ENCODE data around the gene CBFA2T2.
A peak's percentile ranks its signal among the peaks of the same experiment; 100 is the strongest.
"Not testable (repeated sequence)": the region's sequence is repeated elsewhere in the genome, so short reads cannot be mapped to it uniquely, and the experiment has no call there.

The CBFA2T2 gene

DNA sequence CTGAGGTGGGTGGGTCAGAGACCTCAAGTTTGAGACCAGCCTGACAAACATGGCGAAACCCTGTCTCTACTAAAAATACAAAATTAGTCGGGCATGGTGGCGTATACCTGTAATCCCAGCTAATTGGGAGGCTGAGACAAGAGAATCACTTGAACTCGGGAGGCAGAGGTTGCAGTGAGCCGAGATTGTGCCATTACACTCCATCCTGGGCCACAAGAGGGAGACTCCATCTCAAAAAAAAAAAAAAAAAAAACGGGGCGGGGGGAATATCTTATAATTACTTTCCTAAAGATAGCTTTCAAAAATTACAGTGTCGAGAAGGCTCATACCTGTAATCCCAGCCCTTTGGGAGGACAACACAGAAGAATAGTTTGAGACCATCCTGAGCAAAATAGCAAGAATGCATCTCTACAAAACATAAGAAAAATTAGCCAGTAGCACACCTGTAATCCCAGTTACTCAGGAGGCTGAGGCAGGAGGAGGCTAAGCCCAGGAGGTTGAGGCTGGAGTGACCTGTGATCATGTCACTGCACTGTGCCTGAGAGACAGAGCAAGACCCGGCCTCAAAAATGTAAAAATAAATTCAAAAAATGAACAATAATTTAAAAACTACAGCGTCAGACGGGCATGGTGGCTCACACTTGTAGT lies 25.8 kb downstream of the CBFA2T2 start:
- Mint-ChIP-seq H3K36me3 (peaks cover 1% of the 10 kb centered on the region), H3K4me3 (no peak overlapping the region), H3K27ac (no peak overlapping the region), H3K4me1 (peaks cover 30% of the 10 kb centered on the region), H3K9me3 (no peaks in the 10 kb centered on the region), H3K27me3 (no peaks in the 10 kb centered on the region)

DNA sequence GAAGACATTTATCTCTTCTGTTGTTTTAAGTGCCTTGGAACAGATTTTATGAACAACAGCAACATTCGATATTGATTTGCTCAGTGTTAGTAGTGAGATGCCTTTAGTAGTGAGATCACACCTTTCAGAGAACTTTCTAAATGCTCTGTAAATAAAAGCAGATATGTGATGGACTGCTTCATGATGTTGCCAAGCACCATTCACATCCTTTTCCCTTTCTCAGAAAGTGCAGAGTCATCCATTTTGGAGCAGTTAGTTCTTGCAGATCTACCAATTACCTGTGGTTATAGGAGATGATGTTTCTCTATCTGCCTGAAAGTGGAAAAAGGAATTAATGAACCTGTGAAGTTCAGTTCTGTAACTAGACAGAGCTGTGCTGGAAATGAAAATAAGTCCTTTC lies 27.0 kb downstream of the CBFA2T2 start:
- Mint-ChIP-seq H3K4me3 (no peak overlapping the region), H3K27me3 (no peaks in the 10 kb centered on the region), H3K36me3 (peaks cover 1% of the 10 kb centered on the region), H3K4me1 (peaks cover 35% of the 10 kb centered on the region), H3K9me3 (no peaks in the 10 kb centered on the region), H3K27ac (no peak overlapping the region)

GRCh38 chr20:33518071-33518470 lies 28.2 kb downstream of the CBFA2T2 start:
- H3K9me3 Mint-ChIP-seq: no peaks in the 10 kb centered on the region
- peaks cover 38% of the 10 kb centered on the region for H3K4me1 Mint-ChIP-seq
- H3K36me3 Mint-ChIP-seq: peaks cover 1% of the 10 kb centered on the region
- H3K4me3 Mint-ChIP-seq: no peak overlapping the region
- no peak overlapping the region for H3K27ac Mint-ChIP-seq
- H3K27me3 Mint-ChIP-seq: no peaks in the 10 kb centered on the region

DNA sequence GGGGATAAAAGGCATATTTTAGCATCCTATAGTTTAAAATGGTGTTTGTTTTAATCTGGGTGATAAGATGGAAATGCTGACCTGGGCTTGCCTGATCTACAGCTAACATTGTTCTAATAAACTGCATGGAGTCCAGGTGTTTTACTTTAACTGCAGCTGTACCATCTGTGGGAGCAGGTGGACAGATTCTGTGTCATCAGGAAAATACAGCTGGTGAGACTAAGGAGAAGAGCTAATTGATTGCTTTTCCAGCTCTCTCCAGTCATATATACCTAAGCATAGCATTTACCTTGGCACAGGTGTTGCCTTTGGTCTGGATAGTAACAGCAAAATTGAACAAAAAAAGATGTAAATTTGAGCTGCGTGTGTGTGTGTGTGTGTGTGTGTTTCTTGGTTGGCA lies 31.6 kb downstream of the CBFA2T2 start:
- H3K4me3 Mint-ChIP-seq: no peak overlapping the region
- H3K4me1 Mint-ChIP-seq: peaks cover 33% of the 10 kb centered on the region
- H3K9me3 Mint-ChIP-seq: no peaks in the 10 kb centered on the region
- H3K27me3 Mint-ChIP-seq: no peaks in the 10 kb centered on the region
- peak overlapping the region; percentile 2 for H3K27ac Mint-ChIP-seq
- H3K36me3 Mint-ChIP-seq: peaks cover 4% of the 10 kb centered on the region

DNA sequence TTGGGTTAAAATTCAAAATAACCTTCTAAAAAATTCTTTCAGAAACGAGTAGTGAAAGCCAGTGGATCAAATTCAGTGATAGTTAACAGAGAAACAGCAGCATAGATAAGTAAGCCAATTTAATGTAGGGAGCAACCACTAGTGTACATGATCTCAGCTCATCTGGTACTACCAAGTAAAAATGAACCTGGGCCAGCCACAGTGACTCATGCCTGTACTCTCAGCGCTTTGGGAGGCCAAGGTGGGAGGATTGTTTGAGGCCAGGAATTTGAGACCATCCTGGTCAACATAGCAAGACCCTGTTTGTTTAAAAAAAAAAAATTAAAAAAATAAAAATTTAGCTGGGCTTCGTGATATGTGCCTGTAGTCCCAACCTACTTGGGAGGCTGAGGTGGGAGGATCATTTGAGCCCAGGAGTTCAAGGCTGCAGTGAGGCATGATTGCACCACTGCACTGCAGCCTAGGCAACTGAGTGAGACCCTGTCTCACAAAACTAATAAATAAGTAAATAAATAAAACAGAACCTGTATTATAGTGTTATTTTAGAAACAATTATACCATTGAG lies 32.4 kb downstream of the CBFA2T2 start:
- Mint-ChIP-seq H3K27me3 (no peaks in the 10 kb centered on the region), H3K27ac (no peak overlapping the region), H3K4me3 (no peak overlapping the region), H3K9me3 (no peaks in the 10 kb centered on the region), H3K36me3 (peaks cover 4% of the 10 kb centered on the region), H3K4me1 (peaks cover 25% of the 10 kb centered on the region)

DNA sequence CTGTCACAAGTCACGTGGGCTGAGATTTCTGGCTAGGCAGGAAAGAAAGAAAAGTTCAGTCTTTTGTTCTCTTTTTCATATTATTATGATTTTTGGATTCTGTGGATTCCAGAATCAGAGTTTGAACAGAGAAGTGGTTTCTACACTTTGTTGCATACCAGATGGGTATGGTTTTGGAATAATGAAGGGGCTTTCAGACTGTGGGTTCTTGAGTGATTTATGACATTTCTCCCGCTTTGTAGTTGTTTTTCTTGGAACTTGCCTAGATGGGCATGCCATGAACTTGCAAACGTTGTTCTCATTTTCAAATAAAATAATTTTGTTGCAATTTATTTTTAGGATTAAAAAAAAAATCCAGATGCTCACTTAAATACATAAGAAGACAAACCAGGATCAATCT lies 34.4 kb downstream of the CBFA2T2 start:
- no peak overlapping the region for H3K4me3 Mint-ChIP-seq
- H3K36me3 Mint-ChIP-seq: peaks cover 4% of the 10 kb centered on the region
- peaks cover 31% of the 10 kb centered on the region for H3K4me1 Mint-ChIP-seq
- no peaks in the 10 kb centered on the region for H3K27me3 Mint-ChIP-seq
- no peaks in the 10 kb centered on the region for H3K9me3 Mint-ChIP-seq
- H3K27ac Mint-ChIP-seq: no peak overlapping the region

DNA sequence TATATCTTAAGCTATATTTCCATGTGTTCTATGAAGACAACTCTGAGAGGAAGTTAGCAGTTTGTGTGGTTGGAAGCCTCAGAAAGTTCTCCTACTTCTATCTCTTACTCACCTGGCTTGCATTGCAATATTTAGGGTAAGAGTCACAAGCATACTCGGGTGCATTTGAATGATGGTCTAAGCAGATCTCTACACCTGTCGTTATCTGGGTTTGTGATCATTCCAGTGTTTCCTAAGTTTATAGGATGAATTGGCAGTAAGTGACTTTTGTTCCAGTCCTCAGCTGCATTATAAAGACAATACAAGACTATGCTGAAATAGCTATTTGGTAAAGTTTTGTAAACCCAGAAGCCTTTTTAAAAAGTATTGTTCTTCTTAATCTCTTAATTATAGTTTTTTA lies 36.9 kb downstream of the CBFA2T2 start:
- Mint-ChIP-seq H3K27ac (no peak overlapping the region), H3K4me3 (no peak overlapping the region), H3K9me3 (no peaks in the 10 kb centered on the region), H3K4me1 (peaks cover 29% of the 10 kb centered on the region), H3K27me3 (no peaks in the 10 kb centered on the region), H3K36me3 (peaks cover 4% of the 10 kb centered on the region)

DNA sequence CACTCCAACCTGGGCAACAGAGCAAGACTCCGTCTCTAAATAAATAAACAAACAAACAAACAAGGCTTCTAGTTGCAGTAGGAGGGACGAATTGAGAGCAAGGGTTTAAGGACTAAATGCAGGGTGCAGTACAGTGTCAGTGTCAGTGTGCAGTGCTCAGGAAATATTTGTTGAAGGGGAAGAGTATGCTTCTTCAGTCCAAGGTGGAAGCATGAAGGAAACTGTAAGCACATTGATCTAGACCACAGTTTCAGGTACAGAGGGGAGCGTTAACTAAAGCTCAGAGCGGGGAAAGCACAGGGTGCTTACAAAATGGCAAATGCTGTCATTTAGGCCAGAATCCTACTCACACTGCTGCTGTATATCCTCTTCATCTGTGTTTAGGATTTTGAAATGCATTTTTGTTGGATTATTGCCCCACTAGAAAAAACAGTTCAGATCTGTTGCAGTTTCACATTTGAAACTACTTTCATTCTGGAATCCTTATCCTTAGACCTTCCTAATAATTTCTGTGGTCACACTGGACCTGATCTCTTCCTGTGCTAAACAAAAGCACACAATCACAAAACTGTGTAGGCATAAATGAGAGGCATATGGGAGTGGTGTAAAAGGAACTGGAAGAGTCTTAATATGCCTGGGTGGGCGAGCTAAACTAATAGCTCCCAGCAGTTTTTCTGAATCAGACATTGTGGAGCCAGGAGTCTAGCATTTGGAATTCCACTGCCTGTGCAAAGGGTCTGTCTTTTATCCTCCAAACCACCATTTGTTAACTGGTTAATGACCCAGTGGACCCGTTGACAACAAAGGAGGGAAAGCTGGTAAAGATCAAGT lies 41.4 kb downstream of the CBFA2T2 start:
- peaks cover 40% of the 10 kb centered on the region for H3K4me1 Mint-ChIP-seq
- H3K36me3 Mint-ChIP-seq: peaks cover 1% of the 10 kb centered on the region
- H3K27me3 Mint-ChIP-seq: no peaks in the 10 kb centered on the region
- H3K9me3 Mint-ChIP-seq: no peaks in the 10 kb centered on the region
- H3K27ac Mint-ChIP-seq: no peak overlapping the region
- H3K4me3 Mint-ChIP-seq: no peak overlapping the region

- no peak overlapping the region for H3K4me3 Mint-ChIP-seq
- H3K4me1 Mint-ChIP-seq: peaks cover 40% of the 10 kb centered on the region
- no peak overlapping the region for H3K27ac Mint-ChIP-seq
- H3K27me3 Mint-ChIP-seq: no peaks in the 10 kb centered on the region
- H3K9me3 Mint-ChIP-seq: no peaks in the 10 kb centered on the region
- peaks cover 1% of the 10 kb centered on the region for H3K36me3 Mint-ChIP-seq
Observed at GRCh38 chr20:33531885-33532284, 42.0 kb downstream of the CBFA2T2 start.

DNA sequence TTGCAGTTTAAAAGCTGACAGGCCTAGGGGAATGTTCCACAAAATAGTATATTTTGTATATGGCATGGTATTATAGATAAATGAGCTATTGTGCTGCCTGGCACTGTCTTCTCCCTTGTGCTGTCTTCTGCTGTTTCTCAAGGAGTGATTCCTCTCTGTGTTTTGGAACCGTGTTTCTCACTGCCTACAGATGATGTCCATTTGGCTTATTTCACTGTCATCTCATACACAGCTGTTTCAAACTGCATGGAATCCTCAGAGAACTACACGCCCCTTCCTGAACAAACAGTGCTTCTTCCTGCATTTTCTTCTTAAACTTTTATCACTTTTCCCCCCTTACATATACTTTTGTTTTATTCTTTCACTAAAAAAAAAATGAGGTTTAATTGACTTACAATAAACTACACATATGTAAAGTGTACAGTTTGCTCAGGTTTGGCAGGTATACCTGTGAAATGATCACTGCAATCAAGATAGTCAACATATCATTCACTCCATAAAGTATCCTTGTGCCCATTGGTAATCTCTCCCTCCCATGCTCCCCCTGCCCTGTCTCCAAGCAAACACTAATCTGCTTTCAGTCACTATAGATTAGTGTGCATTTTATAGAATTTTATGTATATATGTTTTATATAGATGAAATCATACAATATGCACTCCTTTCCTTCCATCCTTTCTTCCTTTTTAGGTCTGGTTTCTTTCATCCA lies 43.0 kb downstream of the CBFA2T2 start:
- no peak overlapping the region for H3K4me3 Mint-ChIP-seq
- H3K4me1 Mint-ChIP-seq: peaks cover 44% of the 10 kb centered on the region
- H3K36me3 Mint-ChIP-seq: peaks cover 10% of the 10 kb centered on the region
- H3K9me3 Mint-ChIP-seq: no peaks in the 10 kb centered on the region
- H3K27me3 Mint-ChIP-seq: no peaks in the 10 kb centered on the region
- H3K27ac Mint-ChIP-seq: no peak overlapping the region

GRCh38 chr20:33535717-33536116 lies 45.8 kb downstream of the CBFA2T2 start:
- Mint-ChIP-seq H3K36me3 (peaks cover 11% of the 10 kb centered on the region), H3K4me1 (peaks cover 43% of the 10 kb centered on the region)
- H3K9me3 Mint-ChIP-seq, H3K27me3 Mint-ChIP-seq, H3K27ac Mint-ChIP-seq, H3K4me3 Mint-ChIP-seq: not testable (repeated sequence)

DNA sequence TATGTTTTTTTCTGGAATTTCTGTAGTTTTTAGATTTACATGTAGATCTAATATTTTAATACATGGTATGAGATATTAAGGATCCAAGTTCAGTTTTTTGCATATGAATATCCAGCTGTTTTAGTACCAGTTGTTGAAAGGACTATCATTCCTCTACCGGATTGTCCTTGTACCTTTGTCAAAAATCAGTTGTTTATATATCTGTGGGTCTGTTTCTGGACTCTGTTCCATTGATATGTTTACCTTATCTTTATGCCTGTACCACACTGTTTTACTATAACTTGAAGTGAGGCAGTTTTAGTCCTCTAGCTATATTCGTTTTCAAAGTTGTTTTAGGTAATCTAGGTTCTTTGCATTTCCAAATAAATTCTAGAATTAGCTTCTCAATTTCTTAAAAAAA lies 47.7 kb downstream of the CBFA2T2 start:
- Mint-ChIP-seq H3K27me3 (no peaks in the 10 kb centered on the region), H3K4me1 (peaks cover 34% of the 10 kb centered on the region), H3K27ac (no peak overlapping the region), H3K9me3 (no peaks in the 10 kb centered on the region), H3K36me3 (peaks cover 11% of the 10 kb centered on the region), H3K4me3 (no peak overlapping the region)

DNA sequence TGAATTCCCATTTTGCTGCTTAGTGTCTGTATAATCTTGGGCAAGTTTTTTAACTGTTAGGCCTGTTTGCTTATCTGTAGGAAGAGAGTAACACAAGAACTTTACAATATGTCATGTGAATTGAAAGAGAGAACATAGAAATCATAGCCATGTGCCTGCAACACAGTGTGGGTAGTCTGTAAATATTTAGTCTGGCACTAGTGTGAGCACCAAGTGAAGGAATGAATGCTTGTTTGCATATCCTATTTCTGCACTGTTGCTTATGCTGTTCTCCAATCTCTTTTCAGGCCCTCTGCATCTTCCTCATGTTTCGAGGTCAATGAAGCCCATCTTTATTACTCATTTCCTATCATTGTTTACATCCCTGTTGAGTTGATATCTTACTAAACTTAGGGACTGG lies 49.2 kb downstream of the CBFA2T2 start:
- no peak overlapping the region for H3K4me3 Mint-ChIP-seq
- peaks cover 12% of the 10 kb centered on the region for H3K36me3 Mint-ChIP-seq
- H3K27me3 Mint-ChIP-seq: no peaks in the 10 kb centered on the region
- H3K9me3 Mint-ChIP-seq: no peaks in the 10 kb centered on the region
- H3K4me1 Mint-ChIP-seq: peaks cover 32% of the 10 kb centered on the region
- no peak overlapping the region for H3K27ac Mint-ChIP-seq

DNA sequence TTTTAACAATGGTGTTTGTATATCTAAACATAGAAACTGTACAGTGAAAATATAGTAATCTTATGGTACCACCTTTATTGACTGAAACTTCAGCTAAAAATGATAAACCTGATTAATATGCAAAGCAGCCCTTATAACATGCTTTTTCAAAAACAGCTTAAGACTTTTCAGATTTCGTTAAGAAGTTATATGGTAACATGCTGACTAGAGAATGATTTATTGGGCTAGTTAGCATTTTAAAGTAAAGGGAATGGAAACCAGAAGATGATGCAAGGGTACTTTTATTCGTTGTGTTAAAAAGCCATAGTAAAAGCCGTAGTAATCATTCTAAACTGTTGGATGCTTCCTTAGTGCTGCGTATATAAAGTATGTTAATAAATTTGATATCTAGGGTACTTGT lies 50.5 kb downstream of the CBFA2T2 start:
- H3K27ac Mint-ChIP-seq: no peak overlapping the region
- no peaks in the 10 kb centered on the region for H3K27me3 Mint-ChIP-seq
- H3K9me3 Mint-ChIP-seq: no peaks in the 10 kb centered on the region
- H3K4me1 Mint-ChIP-seq: peaks cover 37% of the 10 kb centered on the region
- H3K4me3 Mint-ChIP-seq: no peak overlapping the region
- peaks cover 12% of the 10 kb centered on the region for H3K36me3 Mint-ChIP-seq

- no peaks in the 10 kb centered on the region for H3K9me3 Mint-ChIP-seq
- no peaks in the 10 kb centered on the region for H3K27me3 Mint-ChIP-seq
- peaks cover 37% of the 10 kb centered on the region for H3K4me1 Mint-ChIP-seq
- H3K4me3 Mint-ChIP-seq: no peak overlapping the region
- peaks cover 12% of the 10 kb centered on the region for H3K36me3 Mint-ChIP-seq
- H3K27ac Mint-ChIP-seq: no peak overlapping the region
Observed at GRCh38 chr20:33541074-33541473, 51.2 kb downstream of the CBFA2T2 start.

DNA sequence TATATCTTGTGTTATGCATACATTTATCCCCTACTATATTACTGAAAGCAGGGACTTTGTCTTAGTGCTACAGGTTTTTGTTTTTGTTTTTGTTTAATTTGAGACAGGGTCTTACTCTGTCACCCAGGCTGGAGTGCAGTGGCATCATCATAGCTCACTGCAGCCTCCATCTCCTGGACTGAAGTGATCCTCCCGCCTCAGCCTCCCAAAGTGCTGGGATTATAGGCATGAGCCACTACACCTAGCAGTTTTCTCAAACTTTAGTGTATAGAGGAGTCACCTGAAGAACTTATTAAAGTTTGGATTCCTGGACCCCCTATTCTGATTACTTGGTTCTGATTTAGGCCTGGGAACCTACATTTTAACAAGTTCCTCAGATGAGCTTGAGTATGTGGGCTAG lies 51.9 kb downstream of the CBFA2T2 start:
- Mint-ChIP-seq H3K4me1 (peaks cover 37% of the 10 kb centered on the region), H3K9me3 (no peaks in the 10 kb centered on the region), H3K36me3 (peaks cover 12% of the 10 kb centered on the region), H3K27me3 (no peaks in the 10 kb centered on the region), H3K27ac (no peak overlapping the region), H3K4me3 (no peak overlapping the region)

All from activated naive CD4-positive, alpha-beta T cell treated with anti-CD3 and anti-CD28 coated beads, Interleukin-2, amount 50 U/mL, for 24 hours (primary cell).